HCT116 (cell line): ENCODE results near the gene PKNOX2. TPM values are rescaled to one million over a fixed set of nuclear protein-coding genes. Genes with fewer than 3 reads are reported as not detected.

Source experiments
- ATAC-seq: fragments of 200-7000 bp; cut with Tn5 transposase; 2 replicates; pipeline ENCODE4 v1.9.1; 2020; ENCODE audit warnings: mild to moderate bottlenecking, moderate library complexity
- BruUV-seq: library from RNA; stranded (reverse); fragments of 400-500 nt; replicated peaks from 2 replicates; lab custom pipeline; 2021; lab: Mats Ljungman, UMichigan
- CTCF ChIA-PET: fragments of 300-600 bp; sonication (Branson Sonifier 250); formaldehyde crosslinking; loops from one replicate; lab custom pipeline; 2021; ENCODE audit warnings: antibody characterized with exemption; lab: Charles Lee
- POLR2A ChIA-PET: fragments of 300-600, 350-600 bp; sonication (Branson Sonifier 250); formaldehyde crosslinking; loops from one replicate; lab custom pipeline; 2021; ENCODE audit warnings: antibody characterized with exemption; lab: Charles Lee
- RAD21 ChIA-PET, 2 experiments: fragments of 300-600 bp; sonication (Branson Sonifier 250); formaldehyde crosslinking; loops; one replicate each; lab custom pipeline; 2023; ENCODE audit warnings: low total read pairs in 2 of 2; ENCODE audit not compliant: uncharacterized antibody in 2 of 2, unreplicated experiment in 2 of 2, low non-redundant PET in 1 of 2; lab: Charles Lee
- DNase-seq: peaks from one replicate; pipeline ENCODE4 v3.0.0-alpha.2; 2010; ENCODE audit warnings: low read depth, low spot score
- H2AFZ ChIP-seq: fragments of 200-600 bp; shearing (Covaris generic), sonication (generic); 2 replicates; pipeline ENCODE4 v1.6.1; 2017; ENCODE audit warnings: low read depth, mixed run types, mixed read lengths, antibody characterized with exemption, low read length; ENCODE audit not compliant: poor library complexity, severe bottlenecking
- H3K27ac ChIP-seq: 2 replicates; pipeline ENCODE4 v1.5.1; 2012; ENCODE audit warnings: low read depth, low read length
- H3K27me3 ChIP-seq: fragments of 200-600 bp; sonication (generic); 2 replicates; pipeline ENCODE4 v1.6.1; 2016; ENCODE audit warnings: mixed run types, low read length, mixed read lengths; ENCODE audit not compliant: insufficient read depth
- H3K36me3 ChIP-seq, 2 experiments: fragments of 200-500 bp in 1 of 2; fragments of 200-600 bp in 1 of 2; sonication (Bioruptor generic) in 1 of 2; sonication (generic) in 1 of 2; 2 replicates each; pipeline versions ENCODE4 v1.5.1 to v1.6.1; 2014 to 2016; ENCODE audit warnings: low read length in 2 of 2, inconsistent platforms in 1 of 2, mixed read lengths in 1 of 2, mixed run types in 1 of 2; ENCODE audit not compliant: insufficient read depth in 2 of 2, control insufficient read depth in 1 of 2
- H3K4me1 ChIP-seq, 2 experiments: fragments of 200-600 bp in 1 of 2; sonication (generic) in 1 of 2; 2 replicates each; pipeline versions ENCODE4 v1.5.1 to v1.6.1; 2012 to 2017; ENCODE audit warnings: low read length in 2 of 2, inconsistent platforms in 1 of 2, mild to moderate bottlenecking in 1 of 2, mixed read lengths in 1 of 2, mixed run types in 1 of 2, moderate library complexity in 1 of 2; ENCODE audit not compliant: insufficient read depth in 2 of 2, control insufficient read depth in 1 of 2
- H3K4me2 ChIP-seq: fragments of 200-600 bp; sonication (generic); 2 replicates; pipeline ENCODE4 v1.6.1; 2017; ENCODE audit warnings: mixed run types, low read length, mixed read lengths
- H3K4me3 ChIP-seq, 2 experiments: fragments of 200-600 bp in 1 of 2; sonication (generic) in 1 of 2; replicated peaks in 1 of 2; 2 replicates each; pipeline ENCODE4 v1.5.1; 2011 to 2016; ENCODE audit warnings: low read length in 2 of 2, control low read depth in 1 of 2, low read depth in 1 of 2, mild to moderate bottlenecking in 1 of 2, mixed read lengths in 1 of 2, mixed run types in 1 of 2
- H3K79me2 ChIP-seq: fragments of 200-600 bp; sonication (generic); 2 replicates; pipeline ENCODE4 v1.6.1; 2017; ENCODE audit warnings: mild to moderate bottlenecking, mixed run types, low read length, moderate library complexity, mixed read lengths; ENCODE audit not compliant: insufficient read depth
- H3K9ac ChIP-seq: fragments of 200-600 bp; sonication (generic); 2 replicates; pipeline ENCODE4 v1.6.1; 2016; ENCODE audit warnings: low read length, mixed read lengths
- H3K9me2 ChIP-seq: fragments of 200-600 bp; sonication (generic), shearing (Covaris generic); 2 replicates; pipeline ENCODE4 v1.6.1; 2017; ENCODE audit warnings: mixed run types, mild to moderate bottlenecking, moderate library complexity; ENCODE audit not compliant: insufficient read depth
- H3K9me3 ChIP-seq, 2 experiments: fragments of 200-500 bp in 1 of 2; fragments of 200-600 bp in 1 of 2; sonication (Bioruptor generic) in 1 of 2; sonication (generic) in 1 of 2; 2 replicates each; pipeline ENCODE4 v1.6.1; 2014 to 2017; ENCODE audit warnings: low read length in 2 of 2, mixed read lengths in 2 of 2, inconsistent platforms in 1 of 2, low read depth in 1 of 2, mild to moderate bottlenecking in 1 of 2, mixed run types in 1 of 2, moderate library complexity in 1 of 2; ENCODE audit not compliant: control insufficient read depth in 1 of 2, insufficient read depth in 1 of 2
- H4K20me1 ChIP-seq: fragments of 200-600 bp; sonication (generic), shearing (Covaris generic); 2 replicates; pipeline ENCODE4 v1.6.1; 2017; ENCODE audit warnings: mixed run types, mild to moderate bottlenecking, moderate library complexity; ENCODE audit not compliant: insufficient read depth
- CBX3 ChIP-seq: IDR thresholded peaks from 2 replicates; pipeline ENCODE4 v1.6.1; 2012; ENCODE audit warnings: low read depth
- CEBPB ChIP-seq: IDR thresholded peaks from 2 replicates; pipeline ENCODE4 v1.6.1; 2012; ENCODE audit warnings: low read depth
- ELF1 ChIP-seq: IDR thresholded peaks from 2 replicates; pipeline ENCODE4 v1.6.1; 2012; ENCODE audit warnings: low read depth, borderline replicate concordance
- RAD21 ChIP-seq: IDR thresholded peaks from 2 replicates; pipeline ENCODE4 v1.6.1; 2012; ENCODE audit warnings: low read depth, mild to moderate bottlenecking
- SIN3A ChIP-seq: IDR thresholded peaks from 2 replicates; pipeline ENCODE4 v1.6.1; 2012; ENCODE audit warnings: low read depth
- SP1 ChIP-seq: IDR thresholded peaks from 2 replicates; pipeline ENCODE4 v1.6.1; 2012; ENCODE audit warnings: low read depth
- YY1 ChIP-seq: IDR thresholded peaks from 2 replicates; pipeline ENCODE4 v1.6.1; 2011; ENCODE audit warnings: low read length, low read depth, moderate library complexity, mild to moderate bottlenecking; ENCODE audit not compliant: insufficient replicate concordance; ENCODE audit errors: extremely low read depth
- ZFX ChIP-seq: fragments of 450-650 bp; IDR thresholded peaks from 2 replicates; pipeline ENCODE4 v1.6.1; 2017
- ZNF274 ChIP-seq: fragments of 200-500 bp; sonication (Bioruptor generic); IDR thresholded peaks from 2 replicates; pipeline ENCODE4 v1.6.1; 2014; ENCODE audit warnings: mild to moderate bottlenecking, low read depth, low read length, inconsistent platforms
- intact Hi-C: fragments of 100-400 bp; cut with micrococcal nuclease; formaldehyde crosslinking; loops from 2 replicates; pipeline ENCODE4 v1.10.0; 2022
- total RNA-seq: library from RNA; stranded (reverse); gene quantifications from one replicate; pipeline ENCODE4 v1.2.1, GENCODE V29; 2021; ENCODE audit not compliant: unreplicated experiment
- TF ChIP-seq, protein P1 (sequence below), 3 experiments: fragments of 200-600 bp in 1 of 3; sonication (generic) in 1 of 3; IDR thresholded peaks in 2 of 3; conservative IDR thresholded peaks in 1 of 3; 2 replicates each; pipeline ENCODE4 v1.5.1; 2012 to 2017; ENCODE audit warnings: low read depth in 2 of 3, low read length in 2 of 3, antibody characterized with exemption in 1 of 3, borderline replicate concordance in 1 of 3, control low read depth in 1 of 3, mild to moderate bottlenecking in 1 of 3, mixed read lengths in 1 of 3, mixed run types in 1 of 3, moderate library complexity in 1 of 3; ENCODE audit not compliant: insufficient read depth in 1 of 3
- TF ChIP-seq, protein P2 (sequence below): IDR thresholded peaks from 2 replicates; pipeline ENCODE4 v1.6.1; 2012; ENCODE audit warnings: low read depth

PKNOX2 gene
- total RNA-seq, 1 experiment from 2014 or later = 0.20 TPM

DNA sequence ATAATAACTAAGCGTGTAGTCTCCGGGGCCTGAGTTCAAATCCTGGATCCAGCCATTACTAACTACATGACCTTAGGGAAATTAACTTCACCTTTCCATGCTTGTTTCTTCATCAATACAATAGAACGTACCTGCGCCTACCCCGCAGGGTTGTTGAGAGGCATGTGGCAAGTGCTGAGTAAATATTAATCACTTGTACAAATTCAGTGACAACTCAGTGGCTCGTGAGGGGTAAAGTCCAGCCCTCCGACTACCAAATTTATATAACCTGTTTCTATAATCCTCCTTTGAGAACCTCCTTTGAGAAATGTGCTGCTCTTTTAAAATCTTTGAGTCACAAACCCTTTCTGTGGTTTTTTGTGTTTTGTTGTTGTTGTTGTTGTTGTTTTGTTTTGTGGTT, 281.7 kb downstream of the PKNOX2 start:
- no peaks in the 10 kb centered on the region for H3K79me2 ChIP-seq
- H3K27me3 ChIP-seq = peaks cover 8% of the 10 kb centered on the region; the same call in 1 of the 2 replicates
- TF ChIP-seq CEBPB = no peak
- no peak for TF ChIP-seq RAD21
- no peak for TF ChIP-seq SP1
- TF ChIP-seq ELF1 = no peak
- TF ChIP-seq, protein P1, sequence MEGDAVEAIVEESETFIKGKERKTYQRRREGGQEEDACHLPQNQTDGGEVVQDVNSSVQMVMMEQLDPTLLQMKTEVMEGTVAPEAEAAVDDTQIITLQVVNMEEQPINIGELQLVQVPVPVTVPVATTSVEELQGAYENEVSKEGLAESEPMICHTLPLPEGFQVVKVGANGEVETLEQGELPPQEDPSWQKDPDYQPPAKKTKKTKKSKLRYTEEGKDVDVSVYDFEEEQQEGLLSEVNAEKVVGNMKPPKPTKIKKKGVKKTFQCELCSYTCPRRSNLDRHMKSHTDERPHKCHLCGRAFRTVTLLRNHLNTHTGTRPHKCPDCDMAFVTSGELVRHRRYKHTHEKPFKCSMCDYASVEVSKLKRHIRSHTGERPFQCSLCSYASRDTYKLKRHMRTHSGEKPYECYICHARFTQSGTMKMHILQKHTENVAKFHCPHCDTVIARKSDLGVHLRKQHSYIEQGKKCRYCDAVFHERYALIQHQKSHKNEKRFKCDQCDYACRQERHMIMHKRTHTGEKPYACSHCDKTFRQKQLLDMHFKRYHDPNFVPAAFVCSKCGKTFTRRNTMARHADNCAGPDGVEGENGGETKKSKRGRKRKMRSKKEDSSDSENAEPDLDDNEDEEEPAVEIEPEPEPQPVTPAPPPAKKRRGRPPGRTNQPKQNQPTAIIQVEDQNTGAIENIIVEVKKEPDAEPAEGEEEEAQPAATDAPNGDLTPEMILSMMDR (IDR thresholded peaks at IDR 0.05 in 2 of 3, conservative IDR thresholded peaks at IDR 0.05 in 1 of 3; ENCODE audit: borderline replicate concordance in 1 of 3, insufficient read depth in 1 of 3, low read depth in 2 of 3, low read length in 2 of 3) = no peak
- no peak for TF ChIP-seq SIN3A
- TF ChIP-seq YY1 = no peak
- TF ChIP-seq, protein P2, sequence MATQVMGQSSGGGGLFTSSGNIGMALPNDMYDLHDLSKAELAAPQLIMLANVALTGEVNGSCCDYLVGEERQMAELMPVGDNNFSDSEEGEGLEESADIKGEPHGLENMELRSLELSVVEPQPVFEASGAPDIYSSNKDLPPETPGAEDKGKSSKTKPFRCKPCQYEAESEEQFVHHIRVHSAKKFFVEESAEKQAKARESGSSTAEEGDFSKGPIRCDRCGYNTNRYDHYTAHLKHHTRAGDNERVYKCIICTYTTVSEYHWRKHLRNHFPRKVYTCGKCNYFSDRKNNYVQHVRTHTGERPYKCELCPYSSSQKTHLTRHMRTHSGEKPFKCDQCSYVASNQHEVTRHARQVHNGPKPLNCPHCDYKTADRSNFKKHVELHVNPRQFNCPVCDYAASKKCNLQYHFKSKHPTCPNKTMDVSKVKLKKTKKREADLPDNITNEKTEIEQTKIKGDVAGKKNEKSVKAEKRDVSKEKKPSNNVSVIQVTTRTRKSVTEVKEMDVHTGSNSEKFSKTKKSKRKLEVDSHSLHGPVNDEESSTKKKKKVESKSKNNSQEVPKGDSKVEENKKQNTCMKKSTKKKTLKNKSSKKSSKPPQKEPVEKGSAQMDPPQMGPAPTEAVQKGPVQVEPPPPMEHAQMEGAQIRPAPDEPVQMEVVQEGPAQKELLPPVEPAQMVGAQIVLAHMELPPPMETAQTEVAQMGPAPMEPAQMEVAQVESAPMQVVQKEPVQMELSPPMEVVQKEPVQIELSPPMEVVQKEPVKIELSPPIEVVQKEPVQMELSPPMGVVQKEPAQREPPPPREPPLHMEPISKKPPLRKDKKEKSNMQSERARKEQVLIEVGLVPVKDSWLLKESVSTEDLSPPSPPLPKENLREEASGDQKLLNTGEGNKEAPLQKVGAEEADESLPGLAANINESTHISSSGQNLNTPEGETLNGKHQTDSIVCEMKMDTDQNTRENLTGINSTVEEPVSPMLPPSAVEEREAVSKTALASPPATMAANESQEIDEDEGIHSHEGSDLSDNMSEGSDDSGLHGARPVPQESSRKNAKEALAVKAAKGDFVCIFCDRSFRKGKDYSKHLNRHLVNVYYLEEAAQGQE = no peak
- no peak for TF ChIP-seq ZFX
- TF ChIP-seq ZNF274 = no peak
- TF ChIP-seq CBX3 = no peak
- CTCF ChIA-PET = no interaction called here
- no peaks in the 10 kb centered on the region for H3K9me2 ChIP-seq
- H3K9me3 ChIP-seq = no peaks in the 10 kb centered on the region
- H3K4me3 ChIP-seq = no peak overlapping the region
- no peak overlapping the region for H3K9ac ChIP-seq
- no TSS peak for BruUV-seq
- RAD21 ChIA-PET = no interaction called here
- intact Hi-C loops = no loop called here
- DNase-seq (no peak), ATAC-seq (no peak)
- H3K4me2 ChIP-seq = no peak overlapping the region
- peaks cover 0 to 15% of the 10 kb centered on the region in 2 experiments; a peak in 3 of 4 replicates for H3K4me1 ChIP-seq
- no peaks in the 10 kb centered on the region for H3K36me3 ChIP-seq
- H2AFZ ChIP-seq = no peak overlapping the region
- POLR2A ChIA-PET = no interaction called here
- H4K20me1 ChIP-seq = no peaks in the 10 kb centered on the region
- no peak overlapping the region for H3K27ac ChIP-seq
